ENCODE results near the gene SIRT2. TPM values are rescaled to one million over a fixed set of nuclear protein-coding genes. Genes with fewer than 3 reads are reported as not detected.
"Not testable (repeated sequence)": the region's sequence is repeated elsewhere in the genome, so short reads cannot be mapped to it uniquely, and the experiment has no call there.

The SIRT2 gene
- total RNA-seq, 2 experiments from 2014 or later, result 17.8 to 23.1 TPM

DNA sequence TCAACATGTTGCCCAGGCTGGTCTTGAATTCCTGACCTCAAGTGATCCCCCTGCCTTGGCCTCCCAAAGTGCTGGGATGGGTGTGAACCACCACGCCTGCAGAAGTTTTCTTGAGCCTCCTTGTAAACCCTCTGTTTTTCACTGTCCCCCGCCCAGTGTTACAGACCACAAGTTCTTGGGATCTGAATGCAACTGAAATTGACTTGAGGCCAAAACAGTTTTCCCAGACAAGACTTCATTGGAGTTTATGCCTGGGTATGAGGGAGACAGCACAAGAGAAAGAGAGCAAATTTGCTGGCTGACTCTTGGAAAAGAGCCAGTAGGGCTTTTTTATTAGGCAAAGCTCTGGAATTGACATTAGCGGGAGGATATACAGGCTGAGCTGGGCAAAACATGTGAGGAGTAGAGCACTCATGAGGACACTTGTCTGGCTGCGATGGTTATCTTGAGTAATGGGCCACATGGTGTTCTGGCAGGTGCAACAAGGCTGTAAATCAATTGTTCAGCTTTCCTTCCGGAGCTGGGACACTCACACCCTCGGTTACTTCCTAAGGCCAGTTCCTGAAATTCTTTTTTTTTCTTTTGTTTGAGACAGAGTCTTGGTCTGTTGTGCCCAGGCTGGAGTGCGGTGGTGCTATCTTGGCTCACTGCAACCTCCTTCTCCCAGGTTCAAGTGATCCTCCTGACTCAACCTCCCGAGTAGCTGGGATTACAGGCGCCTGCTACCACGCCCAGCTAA is 36.9 kb downstream of the SIRT2 start:
- ChIA-PET POLR2A (no interaction called here), CTCF (interaction anchor here (1.0 to 1.9 kb wide), 5 partner anchors 10 to 71 kb away, joined by 3 to 10 read pairs (median 5); partner anchors contain the start of genes MRPS12 and SARS2)
- Mint-ChIP-seq H3K9me3 (ENCODE audit: low read depth) (no peaks in the 10 kb centered on the region), H3K4me1 (peaks cover 36% of the 10 kb centered on the region), H3K27ac (no peak overlapping the region), H3K27me3 (no peaks in the 10 kb centered on the region), H3K36me3 (ENCODE audit: low read depth) (peaks cover 20% of the 10 kb centered on the region), H3K4me3 (no peak overlapping the region)
- intact Hi-C loops (cut with DNase I, micrococcal nuclease), result no loop called here
- no peak for ATAC-seq
- no peak for DNase-seq

- ATAC-seq, result no peak
- intact Hi-C loops (cut with DNase I, micrococcal nuclease), result no loop called here
- POLR2A ChIA-PET, result interaction anchor here (0.5 kb wide), 1 partner anchor 159 kb away, joined by 7 read pairs; no protein-coding TSS in a partner anchor
- Mint-ChIP-seq H3K4me3 (no peak overlapping the region), H3K9me3 (ENCODE audit: low read depth) (no peaks in the 10 kb centered on the region), H3K27ac (no peak overlapping the region), H3K36me3 (ENCODE audit: low read depth) (peaks cover 15% of the 10 kb centered on the region), H3K4me1 (peaks cover 41% of the 10 kb centered on the region), H3K27me3 (no peaks in the 10 kb centered on the region)
- CTCF ChIA-PET, result interaction anchor here (0.6 kb wide), 1 partner anchor 23 kb away, joined by 3 read pairs; no protein-coding TSS in a partner anchor
- no peak for DNase-seq
These were observed 38.0 kb downstream of the SIRT2 start for GRCh38 chr19:38861368-38861767.

DNA sequence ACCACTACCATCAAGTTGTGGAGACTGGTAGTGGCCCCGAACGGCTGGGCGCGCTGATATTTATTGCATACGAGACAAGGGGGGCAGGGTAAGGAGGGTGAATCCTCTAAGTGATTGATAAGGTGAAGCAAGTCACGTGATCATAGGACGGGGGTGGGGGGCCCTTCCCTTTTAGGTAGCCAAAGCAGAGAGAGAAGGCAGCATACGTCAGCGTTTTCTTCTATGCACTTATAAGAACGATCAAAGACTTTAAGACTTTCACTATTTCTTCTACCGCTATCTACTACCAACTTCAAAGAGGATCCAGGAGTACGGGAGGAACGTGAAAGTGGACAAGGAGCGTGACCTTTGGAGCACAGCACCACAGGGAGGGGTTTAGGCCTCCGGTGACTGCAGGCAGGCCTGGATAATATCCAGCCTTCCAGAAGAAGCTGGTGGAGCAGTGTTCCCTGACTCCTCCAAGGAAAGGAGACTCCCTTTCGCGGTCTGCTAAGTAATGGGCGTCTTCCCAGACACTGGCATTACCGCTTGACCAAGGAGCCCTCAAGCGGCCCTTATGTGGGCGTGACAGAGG is 39.7 kb downstream of the SIRT2 start:
- intact Hi-C loops (cut with DNase I, micrococcal nuclease); H3K27ac Mint-ChIP-seq; POLR2A ChIA-PET; DNase-seq; H3K36me3 Mint-ChIP-seq (ENCODE audit: low read depth); H3K9me3 Mint-ChIP-seq (ENCODE audit: low read depth); H3K27me3 Mint-ChIP-seq; ATAC-seq; H3K4me3 Mint-ChIP-seq; CTCF ChIA-PET: not testable (repeated sequence)
- peaks cover 25% of the 10 kb centered on the region for H3K4me1 Mint-ChIP-seq

- Mint-ChIP-seq H3K4me1 (peaks cover 24% of the 10 kb centered on the region), H3K4me3 (peak overlapping the region; percentile 21), H3K27ac (peak overlapping the region; percentile 74), H3K36me3 (ENCODE audit: low read depth) (peaks cover 4% of the 10 kb centered on the region), H3K9me3 (ENCODE audit: low read depth) (no peaks in the 10 kb centered on the region), H3K27me3 (no peaks in the 10 kb centered on the region)
- CTCF ChIA-PET, result interaction anchor here (0.7 to 1.2 kb wide), 2 partner anchors 11 to 14 kb away, joined by 3 to 4 read pairs; no protein-coding TSS in a partner anchor
- POLR2A ChIA-PET, result interaction anchor here (0.7 kb wide), 1 partner anchor 9 kb away, joined by 5 read pairs; no protein-coding TSS in a partner anchor
- DNase-seq (no peak), ATAC-seq (no peak)
- intact Hi-C loops (cut with DNase I, micrococcal nuclease), result no loop called here
These were observed 42.6 kb downstream of the SIRT2 start for GRCh38 chr19:38856813-38857212.

DNA sequence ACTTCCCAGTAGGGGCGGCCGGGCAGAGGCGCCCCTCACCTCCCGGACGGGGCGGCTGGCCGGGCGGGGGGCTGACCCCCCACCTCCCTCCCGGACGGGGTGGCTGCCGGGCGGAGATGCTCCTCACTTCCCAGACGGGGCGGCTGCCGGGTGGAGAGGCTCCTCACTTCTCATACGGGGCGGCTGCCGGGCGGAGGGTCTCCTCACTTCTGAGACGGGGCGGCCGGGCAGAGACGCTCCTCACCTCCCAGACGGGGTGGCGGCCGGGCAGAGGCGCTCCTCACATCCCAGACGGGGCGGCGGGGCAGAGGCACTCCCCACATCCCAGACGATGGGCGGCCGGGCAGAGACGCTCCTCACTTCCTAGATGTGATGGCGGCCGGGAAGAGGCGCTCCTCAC is 43.7 kb downstream of the SIRT2 start:
- CTCF ChIA-PET; POLR2A ChIA-PET; ATAC-seq; H3K4me3 Mint-ChIP-seq; intact Hi-C loops (cut with DNase I, micrococcal nuclease); H3K27me3 Mint-ChIP-seq; H3K36me3 Mint-ChIP-seq (ENCODE audit: low read depth); DNase-seq; H3K27ac Mint-ChIP-seq; H3K9me3 Mint-ChIP-seq (ENCODE audit: low read depth): not testable (repeated sequence)
- peaks cover 23% of the 10 kb centered on the region for H3K4me1 Mint-ChIP-seq

DNA sequence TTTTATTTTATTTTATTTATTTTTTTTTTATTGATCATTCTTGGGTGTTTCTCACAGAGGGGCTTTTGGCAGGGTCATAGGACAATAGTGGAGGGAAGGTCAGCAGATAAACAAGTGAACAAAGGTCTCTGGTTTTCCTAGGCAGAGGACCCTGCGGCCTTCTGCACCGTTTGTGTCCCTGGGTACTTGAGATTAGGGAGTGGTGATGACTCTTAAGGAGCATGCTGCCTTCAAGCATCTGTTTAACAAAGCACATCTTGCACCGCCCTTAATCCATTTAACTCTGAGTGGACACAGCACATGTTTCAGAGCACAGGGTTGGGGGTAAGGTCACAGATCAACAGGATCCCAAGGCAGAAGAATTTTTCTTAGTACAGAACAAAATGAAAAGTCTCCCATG is 44.5 kb downstream of the SIRT2 start:
- CTCF ChIA-PET, ATAC-seq: not testable (repeated sequence)

DNA sequence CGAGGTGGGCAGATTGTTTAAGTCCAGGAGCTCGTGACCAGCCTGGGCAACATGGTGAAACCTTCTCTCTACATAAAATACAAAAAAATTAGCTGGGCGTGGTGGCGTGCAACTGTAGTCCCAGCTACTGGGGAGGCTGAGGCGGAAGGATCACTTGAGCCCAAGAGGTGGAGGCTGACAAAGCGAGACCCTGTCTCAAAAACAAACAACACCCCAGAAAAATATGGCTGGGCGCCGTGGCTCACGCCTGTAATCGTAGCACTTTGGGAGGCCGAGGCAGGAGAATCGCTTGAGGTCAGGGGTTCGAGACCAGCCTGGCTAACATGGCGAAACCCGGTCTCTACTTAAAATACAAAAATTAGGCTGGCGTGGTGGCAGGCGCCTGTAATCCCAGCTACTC is 46.2 kb downstream of the SIRT2 start:
- ATAC-seq (no peak), DNase-seq (no peak)
- H3K4me3 Mint-ChIP-seq, result peak overlapping the region; percentile 97
- no peaks in the 10 kb centered on the region for H3K27me3 Mint-ChIP-seq
- ChIA-PET CTCF (interaction anchor here (0.9 to 1.6 kb wide), 7 partner anchors 11 to 34 kb away, joined by 4 to 10 read pairs (median 6); partner anchors contain the start of gene ECH1), POLR2A (interaction anchor here (0.6 to 1.3 kb wide), 7 partner anchors 9 to 77 kb away, joined by 3 to 12 read pairs (median 3); partner anchors contain the start of genes MRPS12 and SARS2)
- peaks cover 29% of the 10 kb centered on the region for H3K4me1 Mint-ChIP-seq
- H3K27ac Mint-ChIP-seq, result peak overlapping the region; percentile 95
- intact Hi-C loops (cut with DNase I, micrococcal nuclease), result loop anchor here (5.0 kb wide), 3 partner anchors 196 to 426 kb away; partner anchors contain the start of genes PAK4 (in 1 of the 2) and RASGRP4 (in 1 of the 2)
- H3K9me3 Mint-ChIP-seq (ENCODE audit: low read depth), result no peaks in the 10 kb centered on the region
- peaks cover 14% of the 10 kb centered on the region for H3K36me3 Mint-ChIP-seq (ENCODE audit: low read depth)

More for the DNA sequence above, 44.5 kb downstream of the SIRT2 start:
- H3K27me3 Mint-ChIP-seq; H3K4me3 Mint-ChIP-seq; POLR2A ChIA-PET; H3K27ac Mint-ChIP-seq; DNase-seq; H3K36me3 Mint-ChIP-seq (ENCODE audit: low read depth); H3K9me3 Mint-ChIP-seq (ENCODE audit: low read depth): not testable (repeated sequence)
- intact Hi-C loops (cut with DNase I, micrococcal nuclease), result loop anchor here (5.0 kb wide), 3 partner anchors 198 to 428 kb away; partner anchors contain the start of genes PAK4 (in 1 of the 2) and RASGRP4 (in 1 of the 2)
- H3K4me1 Mint-ChIP-seq, result peaks cover 23% of the 10 kb centered on the region

- peak; percentile 81 for DNase-seq
- Mint-ChIP-seq H3K9me3 (ENCODE audit: low read depth) (no peaks in the 10 kb centered on the region), H3K4me1 (peaks cover 32% of the 10 kb centered on the region), H3K27me3 (no peaks in the 10 kb centered on the region), H3K36me3 (ENCODE audit: low read depth) (peaks cover 22% of the 10 kb centered on the region), H3K4me3 (peak overlapping the region; percentile 97), H3K27ac (peak overlapping the region; percentile 95)
- POLR2A ChIA-PET, result interaction anchor here (0.6 to 1.4 kb wide), 7 partner anchors 8 to 78 kb away, joined by 3 to 12 read pairs (median 4); partner anchors contain the start of genes MRPS12 and SARS2
- intact Hi-C loops (cut with DNase I, micrococcal nuclease), result loop anchor here (1.0 to 5.0 kb wide), 5 partner anchors 13 to 425 kb away; partner anchors contain the start of genes PAK4 (in 1 of the 2) and RASGRP4 (in 1 of the 2)
- ATAC-seq, result no peak
- CTCF ChIA-PET, result interaction anchor here (0.6 to 1.6 kb wide), 8 partner anchors 11 to 78 kb away, joined by 3 to 10 read pairs (median 6); partner anchors contain the start of genes ECH1, MRPS12 and SARS2
These were observed 47.0 kb downstream of the SIRT2 start for GRCh38 chr19:38852231-38853044.

- Mint-ChIP-seq H3K36me3 (ENCODE audit: low read depth) (peaks cover 29% of the 10 kb centered on the region), H3K27ac (peak overlapping the region; percentile 99), H3K4me3 (peak overlapping the region; percentile 97), H3K9me3 (ENCODE audit: low read depth) (no peaks in the 10 kb centered on the region), H3K4me1 (peaks cover 32% of the 10 kb centered on the region), H3K27me3 (no peaks in the 10 kb centered on the region)
- ChIA-PET POLR2A (interaction anchor here (0.6 to 1.4 kb wide), 5 partner anchors 11 to 1302 kb away, joined by 3 to 6 read pairs (median 4); no protein-coding TSS in a partner anchor), CTCF (interaction anchor here (0.6 to 1.0 kb wide), 3 partner anchors 15 to 79 kb away, joined by 3 to 4 read pairs (median 3); partner anchors contain the start of genes MRPS12 and SARS2)
- intact Hi-C loops (cut with DNase I, micrococcal nuclease), result loop anchor here (1.0 to 5.0 kb wide), 6 partner anchors 14 to 561 kb away; partner anchors contain the start of genes PAK4 (in 1 of the 2), PLEKHG2 (in 1 of the 2) and RASGRP4 (in 1 of the 2)
- DNase-seq (peak; percentile 96), ATAC-seq (peak; percentile 2)
These were observed 47.7 kb downstream of the SIRT2 start for GRCh38 chr19:38851622-38852230.
